H1 (cell line): ENCODE results near the gene NTMT1.

Experiments used
- BRCA1 ChIP-seq: IDR thresholded peaks from 2 replicates; pipeline ENCODE4 v1.6.1; 2012; ENCODE audit warnings: low read depth, low read length, improper control_type of control experiment
- EGR1 ChIP-seq: IDR thresholded peaks from 2 replicates; pipeline ENCODE4 v1.6.1; 2011; ENCODE audit warnings: low read depth, low read length, borderline replicate concordance
- GTF2F1 ChIP-seq: IDR thresholded peaks from 2 replicates; pipeline ENCODE4 v1.6.1; 2012; ENCODE audit warnings: low read depth, low read length, improper control_type of control experiment, borderline replicate concordance
- KDM1A ChIP-seq: fragments of 200-600, 300-600 bp; sonication (generic); IDR thresholded peaks from 2 replicates; pipeline ENCODE4 v1.7.1; 2016; ENCODE audit warnings: mild to moderate bottlenecking, low read length, borderline replicate concordance
- MAFK ChIP-seq: IDR thresholded peaks from 2 replicates; pipeline ENCODE4 v1.6.1; 2012; ENCODE audit warnings: low read depth, mild to moderate bottlenecking, improper control_type of control experiment, low read length
- POLR2A ChIP-seq, 2 experiments: IDR thresholded peaks; 1 replicate in 1 of 2; 2 replicates in 1 of 2; pipeline ENCODE4 v1.6.1; 2011; ENCODE audit warnings: low read depth in 2 of 2, low read length in 2 of 2, mild to moderate bottlenecking in 2 of 2; ENCODE audit errors: control extremely low read depth in 1 of 2
- RBBP5 ChIP-seq: IDR thresholded peaks from 2 replicates; pipeline ENCODE4 v1.7.1; 2012; ENCODE audit warnings: low read depth, mild to moderate bottlenecking, inconsistent platforms, low read length, moderate library complexity, borderline replicate concordance
- RFX5 ChIP-seq: IDR thresholded peaks from 2 replicates; pipeline ENCODE4 v1.6.1; 2011; ENCODE audit warnings: low read depth, low read length, improper control_type of control experiment, borderline replicate concordance
- RNF2 ChIP-seq: fragments of 200-900, 300-1000 bp; sonication (generic); IDR thresholded peaks from 2 replicates; pipeline ENCODE4 v1.7.1; 2016; ENCODE audit warnings: borderline replicate concordance, low read depth, mild to moderate bottlenecking, antibody characterized with exemption, low read length; ENCODE audit not compliant: poor library complexity, severe bottlenecking; ENCODE audit errors: missing control alignments
- SIX5 ChIP-seq: IDR thresholded peaks from 2 replicates; pipeline ENCODE4 v1.6.1; 2011; ENCODE audit warnings: mild to moderate bottlenecking, low read depth, low read length
- TAF1 ChIP-seq: IDR thresholded peaks from 2 replicates; pipeline ENCODE4 v1.6.1; 2011; ENCODE audit warnings: mild to moderate bottlenecking, low read depth, low read length
- YY1 ChIP-seq: IDR thresholded peaks from 2 replicates; pipeline ENCODE4 v1.6.1; 2011; ENCODE audit warnings: low read depth, mild to moderate bottlenecking, low read length
- TF ChIP-seq, protein P1 (sequence below), 3 experiments: IDR thresholded peaks; 1 replicate in 2 of 3; 2 replicates in 1 of 3; pipeline versions ENCODE4 v1.5.1 to v1.6.1; 2011; ENCODE audit warnings: low read length in 3 of 3, mild to moderate bottlenecking in 3 of 3, inconsistent platforms in 2 of 3, low read depth in 1 of 3, moderate library complexity in 1 of 3; ENCODE audit not compliant: insufficient read depth in 1 of 3; ENCODE audit errors: control extremely low read depth in 1 of 3
- TF ChIP-seq, protein P2 (sequence below): IDR thresholded peaks from 2 replicates; pipeline ENCODE4 v1.6.1; 2012; ENCODE audit warnings: inconsistent platforms

DNA sequence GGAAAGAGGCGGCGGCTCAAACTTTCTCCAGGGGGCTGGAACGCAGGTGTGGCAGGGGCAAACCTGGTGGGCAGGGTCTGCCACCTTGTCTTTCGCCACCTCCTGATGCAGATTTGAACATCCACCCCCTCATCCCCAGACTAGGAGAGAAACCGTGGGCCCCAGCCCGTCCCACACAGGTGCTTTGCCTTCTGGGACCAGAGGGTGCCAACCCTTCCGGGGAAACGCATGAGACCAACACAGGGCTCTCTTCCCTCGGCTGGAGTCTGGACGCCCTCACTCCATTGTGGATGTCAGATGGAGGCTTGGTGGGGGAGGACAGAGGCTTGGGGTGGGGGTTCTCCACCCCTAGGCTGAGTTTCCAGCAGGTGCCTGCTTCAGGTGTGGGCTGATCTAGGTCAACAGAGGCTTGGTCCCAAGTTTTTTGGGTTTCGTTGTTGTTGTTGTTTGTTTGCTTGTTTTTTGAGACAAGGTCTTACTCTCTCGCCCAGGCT, 14.6 kb upstream of the NTMT1 start:
- no peak for TF ChIP-seq POLR2A (IDR thresholded peaks at IDR 0.05; ENCODE audit: control extremely low read depth in 1 of 2, low read depth in 2 of 2, low read length in 2 of 2)
- TF ChIP-seq SIX5 = no peak
- TF ChIP-seq, protein P1, sequence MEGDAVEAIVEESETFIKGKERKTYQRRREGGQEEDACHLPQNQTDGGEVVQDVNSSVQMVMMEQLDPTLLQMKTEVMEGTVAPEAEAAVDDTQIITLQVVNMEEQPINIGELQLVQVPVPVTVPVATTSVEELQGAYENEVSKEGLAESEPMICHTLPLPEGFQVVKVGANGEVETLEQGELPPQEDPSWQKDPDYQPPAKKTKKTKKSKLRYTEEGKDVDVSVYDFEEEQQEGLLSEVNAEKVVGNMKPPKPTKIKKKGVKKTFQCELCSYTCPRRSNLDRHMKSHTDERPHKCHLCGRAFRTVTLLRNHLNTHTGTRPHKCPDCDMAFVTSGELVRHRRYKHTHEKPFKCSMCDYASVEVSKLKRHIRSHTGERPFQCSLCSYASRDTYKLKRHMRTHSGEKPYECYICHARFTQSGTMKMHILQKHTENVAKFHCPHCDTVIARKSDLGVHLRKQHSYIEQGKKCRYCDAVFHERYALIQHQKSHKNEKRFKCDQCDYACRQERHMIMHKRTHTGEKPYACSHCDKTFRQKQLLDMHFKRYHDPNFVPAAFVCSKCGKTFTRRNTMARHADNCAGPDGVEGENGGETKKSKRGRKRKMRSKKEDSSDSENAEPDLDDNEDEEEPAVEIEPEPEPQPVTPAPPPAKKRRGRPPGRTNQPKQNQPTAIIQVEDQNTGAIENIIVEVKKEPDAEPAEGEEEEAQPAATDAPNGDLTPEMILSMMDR (IDR thresholded peaks at IDR 0.05; ENCODE audit: control extremely low read depth in 1 of 3, insufficient read depth in 1 of 3, low read depth in 1 of 3, low read length in 3 of 3) = no peak
- TF ChIP-seq RFX5 = no peak
- TF ChIP-seq BRCA1 = no peak
- TF ChIP-seq GTF2F1 = no peak
- TF ChIP-seq EGR1 = no peak
- TF ChIP-seq KDM1A = no peak
- TF ChIP-seq MAFK = no peak
- TF ChIP-seq TAF1 = no peak
- TF ChIP-seq, protein P2, sequence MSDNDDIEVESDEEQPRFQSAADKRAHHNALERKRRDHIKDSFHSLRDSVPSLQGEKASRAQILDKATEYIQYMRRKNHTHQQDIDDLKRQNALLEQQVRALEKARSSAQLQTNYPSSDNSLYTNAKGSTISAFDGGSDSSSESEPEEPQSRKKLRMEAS = no peak
- TF ChIP-seq YY1 = no peak
- no peak for TF ChIP-seq RBBP5
- TF ChIP-seq RNF2 = no peak
